Caco-2 (cell line): ENCODE results near the gene MS4A15. TPM values are rescaled to one million over a fixed set of nuclear protein-coding genes. Genes with fewer than 3 reads are reported as not detected.

ENCODE experiments used
- BruUV-seq: library from RNA; stranded (reverse); fragments of 400-500 nt; replicated peaks from 2 replicates; lab custom pipeline; 2021; lab: Mats Ljungman, UMichigan
- CTCF ChIA-PET: fragments of 300-600 bp; sonication (Branson Sonifier 250); formaldehyde crosslinking; loops from one replicate; lab custom pipeline; 2022; ENCODE audit warnings: antibody characterized with exemption; lab: Charles Lee
- POLR2A ChIA-PET: fragments of 300-600 bp; sonication (Branson Sonifier 250); formaldehyde crosslinking; loops from one replicate; lab custom pipeline; 2022; ENCODE audit warnings: antibody characterized with exemption; lab: Charles Lee
- DNase-seq, 2 experiments: peaks; one replicate each; pipeline versions ENCODE4 v3.0.0 to v3.0.0-alpha.2; 2020 to 2022
- H3K27me3 ChIP-seq: replicated peaks from 2 replicates; pipeline ENCODE4 v1.6.0; 2011; ENCODE audit warnings: low read length; ENCODE audit not compliant: control insufficient read depth, insufficient read depth
- H3K36me3 ChIP-seq: 2 replicates; pipeline ENCODE4 v1.5.1; 2011; ENCODE audit warnings: low read length; ENCODE audit not compliant: control insufficient read depth, insufficient read depth
- H3K4me1 ChIP-seq: fragments of 250-450 bp; sonication (Bioruptor Pico); 2 replicates; pipeline ENCODE4 v1.5.1; 2020; ENCODE audit warnings: mild to moderate bottlenecking
- H3K4me3 ChIP-seq: 2 replicates; pipeline ENCODE4 v1.5.1; 2011; ENCODE audit warnings: low read depth, mild to moderate bottlenecking, control low read depth, low read length
- H3K9me3 ChIP-seq: fragments of 250-450 bp; sonication (Bioruptor Pico); 2 replicates; pipeline ENCODE4 v1.5.1; 2020; ENCODE audit warnings: mild to moderate bottlenecking, moderate library complexity
- H3K27ac Mint-ChIP-seq: one replicate; pipeline ENCODE4 v1.8.0; 2022; ENCODE audit warnings: mixed read lengths; ENCODE audit not compliant: unreplicated experiment
- H3K27me3 Mint-ChIP-seq: one replicate; pipeline ENCODE4 v1.8.0; 2022; ENCODE audit warnings: mixed read lengths; ENCODE audit not compliant: insufficient read depth, unreplicated experiment
- H3K36me3 Mint-ChIP-seq: one replicate; pipeline ENCODE4 v1.8.0; 2022; ENCODE audit warnings: mild to moderate bottlenecking, mixed read lengths; ENCODE audit not compliant: insufficient read depth, unreplicated experiment
- H3K4me1 Mint-ChIP-seq: one replicate; pipeline ENCODE4 v1.8.0; 2022; ENCODE audit warnings: low read depth, mixed read lengths; ENCODE audit not compliant: unreplicated experiment
- H3K4me3 Mint-ChIP-seq: one replicate; pipeline ENCODE4 v1.8.0; 2022; ENCODE audit warnings: mild to moderate bottlenecking, moderate library complexity, mixed read lengths; ENCODE audit not compliant: unreplicated experiment
- H3K9me3 Mint-ChIP-seq: one replicate; pipeline ENCODE4 v1.8.0; 2022; ENCODE audit warnings: mixed read lengths; ENCODE audit not compliant: unreplicated experiment
- CTCF ChIP-seq, 2 experiments: fragments of 200-600 bp in 1 of 2; IDR thresholded peaks; 1 replicate in 1 of 2; 2 replicates in 1 of 2; pipeline versions ENCODE4 v1.5.1 to v1.8.0; 2011 to 2022; ENCODE audit warnings: antibody characterized with exemption in 1 of 2, control low read depth in 1 of 2, inconsistent platforms in 1 of 2, low read depth in 1 of 2, low read length in 1 of 2, mild to moderate bottlenecking in 1 of 2, moderate library complexity in 1 of 2; ENCODE audit not compliant: insufficient read depth in 1 of 2, severe bottlenecking in 1 of 2, unreplicated experiment in 1 of 2
- intact Hi-C: fragments of 100-400 bp; cut with micrococcal nuclease; formaldehyde crosslinking; loops from one replicate; pipeline ENCODE4 v1.10.0; 2022; ENCODE audit not compliant: unreplicated experiment
- total RNA-seq: library from RNA; stranded (reverse); gene quantifications from 2 replicates; pipeline ENCODE4 v1.2.3, GENCODE V29; 2022

MS4A15 gene
- total RNA-seq, 1 experiment from 2014 or later: not detected

- no peaks in the 10 kb centered on the region for H3K4me1 Mint-ChIP-seq
- no peak for DNase-seq
Measured at GRCh38 chr11:60771879-60772525, 15.3 kb downstream of the MS4A15 start.

GRCh38 chr11:60772666-60773065 is 16.0 kb downstream of the MS4A15 start:
- no peaks in the 10 kb centered on the region for H3K4me1 Mint-ChIP-seq
- H3K36me3 ChIP-seq: no peaks in the 10 kb centered on the region
- H3K9me3 Mint-ChIP-seq: no peaks in the 10 kb centered on the region
- no peak for TF ChIP-seq CTCF (IDR thresholded peaks at IDR 0.05; ENCODE audit: insufficient read depth in 1 of 2, low read depth in 1 of 2, low read length in 1 of 2, severe bottlenecking in 1 of 2, unreplicated experiment in 1 of 2)
- H3K27me3 ChIP-seq: no peaks in the 10 kb centered on the region
- no peak overlapping the region for H3K4me3 ChIP-seq
- H3K4me3 Mint-ChIP-seq: no peak overlapping the region
- no peaks in the 10 kb centered on the region for H3K4me1 ChIP-seq
- BruUV-seq: no TSS peak
- no peaks in the 10 kb centered on the region for H3K9me3 ChIP-seq
- ChIA-PET CTCF (interaction anchor here (1.4 to 2.8 kb wide), 2 partner anchors 10 to 115 kb away, joined by 7 to 9 read pairs; no protein-coding TSS in a partner anchor), POLR2A (no interaction called here)
- intact Hi-C loops: no loop called here
- H3K36me3 Mint-ChIP-seq: no peaks in the 10 kb centered on the region
- no peak for DNase-seq
- no peak overlapping the region for H3K27ac Mint-ChIP-seq
- H3K27me3 Mint-ChIP-seq: no peaks in the 10 kb centered on the region

More at GRCh38 chr11:60771879-60772525, 15.3 kb downstream of the MS4A15 start:
- Mint-ChIP-seq H3K36me3 (no peaks in the 10 kb centered on the region), H3K4me3 (no peak overlapping the region), H3K27me3 (no peaks in the 10 kb centered on the region), H3K9me3 (no peaks in the 10 kb centered on the region), H3K27ac (no peak overlapping the region)
- intact Hi-C loops: no loop called here
- no peaks in the 10 kb centered on the region for H3K4me1 ChIP-seq
- H3K36me3 ChIP-seq: no peaks in the 10 kb centered on the region
- no peak for TF ChIP-seq CTCF (IDR thresholded peaks at IDR 0.05; ENCODE audit: insufficient read depth in 1 of 2, low read depth in 1 of 2, low read length in 1 of 2, severe bottlenecking in 1 of 2, unreplicated experiment in 1 of 2)
- POLR2A ChIA-PET: no interaction called here
- no peaks in the 10 kb centered on the region for H3K9me3 ChIP-seq
- H3K4me3 ChIP-seq: no peak overlapping the region
- no peaks in the 10 kb centered on the region for H3K27me3 ChIP-seq
- CTCF ChIA-PET: interaction anchor here (1.4 to 2.8 kb wide), 2 partner anchors 9 to 115 kb away, joined by 7 to 9 read pairs; no protein-coding TSS in a partner anchor
- BruUV-seq: no TSS peak

GRCh38 chr11:60774726-60775125 is 18.1 kb downstream of the MS4A15 start:
- Histone ChIP-seq H3K9me3 (no peaks in the 10 kb centered on the region), H3K4me3 (no peak overlapping the region), H3K27me3 (no peaks in the 10 kb centered on the region), H3K4me1 (no peaks in the 10 kb centered on the region), H3K36me3 (no peaks in the 10 kb centered on the region)
- H3K9me3 Mint-ChIP-seq: no peaks in the 10 kb centered on the region
- no peaks in the 10 kb centered on the region for H3K36me3 Mint-ChIP-seq
- no TSS peak for BruUV-seq
- no peaks in the 10 kb centered on the region for H3K4me1 Mint-ChIP-seq
- DNase-seq: no peak
- no peak for TF ChIP-seq CTCF (IDR thresholded peaks at IDR 0.05; ENCODE audit: insufficient read depth in 1 of 2, low read depth in 1 of 2, low read length in 1 of 2, severe bottlenecking in 1 of 2, unreplicated experiment in 1 of 2)
- ChIA-PET POLR2A (no interaction called here), CTCF (interaction anchor here (0.8 to 3.6 kb wide), 15 partner anchors 8 to 125 kb away, joined by 3 to 24 read pairs (median 5); no protein-coding TSS in a partner anchor)
- intact Hi-C loops: loop anchor here (1.0 to 5.0 kb wide), 5 partner anchors 57 to 398 kb away; no protein-coding TSS in a partner anchor
- peak overlapping the region; percentile 67 for H3K27ac Mint-ChIP-seq
- H3K27me3 Mint-ChIP-seq: no peaks in the 10 kb centered on the region
- H3K4me3 Mint-ChIP-seq: no peak overlapping the region
